Fibroblast of upper back skin (primary cell): ENCODE data around the gene SDHB.
A peak's percentile ranks its signal among the peaks of the same experiment; 100 is the strongest.

Source experiments
- DNase-seq: peaks from one replicate; pipeline ENCODE4 v3.0.0-alpha.2; 2013

SDHB gene

GRCh38 chr1:17071794-17072193 lies 18.0 kb upstream of the SDHB start:
- DNase-seq, result no peak

- DNase-seq, result no peak
These were observed 16.3 kb upstream of the SDHB start for GRCh38 chr1:17070163-17070525.

GRCh38 chr1:17069452-17070162 lies 15.8 kb upstream of the SDHB start:
- DNase-seq, result no peak

- DNase-seq, result no peak
These were observed 15.0 kb upstream of the SDHB start for GRCh38 chr1:17068789-17069188.

GRCh38 chr1:17067465-17068240 lies 13.8 kb upstream of the SDHB start:
- no peak for DNase-seq

- DNase-seq, result no peak
These were observed 13.2 kb upstream of the SDHB start for GRCh38 chr1:17067069-17067426.

- no peak for DNase-seq
These were observed 12.7 kb upstream of the SDHB start for GRCh38 chr1:17066361-17067068.

GRCh38 chr1:17065666-17066065 lies 11.8 kb upstream of the SDHB start:
- DNase-seq, result no peak

- peak; percentile 32 for DNase-seq
These were observed 8.9 kb upstream of the SDHB start for GRCh38 chr1:17062751-17063150.

GRCh38 chr1:17061892-17062291 lies 8.1 kb upstream of the SDHB start:
- DNase-seq, result peak; percentile 25

- no peak for DNase-seq
These were observed 7.7 kb upstream of the SDHB start for GRCh38 chr1:17061486-17061885.

- DNase-seq, result peak; percentile 38
These were observed 6.5 kb upstream of the SDHB start for GRCh38 chr1:17060306-17060749.

GRCh38 chr1:17059391-17060305 lies 5.8 kb upstream of the SDHB start:
- DNase-seq, result peak; percentile 71

- no peak for DNase-seq
These were observed 2.7 kb upstream of the SDHB start for GRCh38 chr1:17056551-17056950.

GRCh38 chr1:17055801-17056200 lies 2.0 kb upstream of the SDHB start:
- no peak for DNase-seq

- DNase-seq, result no peak
These were observed 647 bp downstream of the SDHB start for GRCh38 chr1:17053086-17053684.

GRCh38 chr1:17052641-17053040 lies 1.2 kb downstream of the SDHB start:
- DNase-seq, result no peak

- no peak for DNase-seq
These were observed 1.8 kb downstream of the SDHB start for GRCh38 chr1:17052038-17052437.

GRCh38 chr1:17047924-17048323 lies 5.9 kb downstream of the SDHB start:
- DNase-seq, result no peak

GRCh38 chr1:17046334-17046657 lies 7.5 kb downstream of the SDHB start:
- DNase-seq, result no peak

GRCh38 chr1:17045634-17046333 lies 8.0 kb downstream of the SDHB start:
- peak; percentile 69 for DNase-seq

- DNase-seq, result no peak
These were observed 8.7 kb downstream of the SDHB start for GRCh38 chr1:17045150-17045549.
